HEK293 (cell line): Measurements from ENCODE around the gene RBFOX1.

Experiments
- TCF7L2 ChIP-seq: IDR thresholded peaks from 2 replicates; pipeline ENCODE4 v1.6.1; 2011; ENCODE audit warnings: low read depth, mild to moderate bottlenecking, inconsistent platforms, low read length, moderate library complexity, borderline replicate concordance
- ZNF624 ChIP-seq: fragments of 450-650 bp; formaldehyde crosslinking; IDR thresholded peaks from 2 replicates; pipeline ENCODE4 v1.5.1; 2017; ENCODE audit warnings: missing biosample characterization, missing genetic modification characterization
- TF ChIP-seq, protein P1 (sequence below): fragments of 450-650 bp; formaldehyde crosslinking; IDR thresholded peaks from 2 replicates; pipeline ENCODE4 v1.5.1; 2016; ENCODE audit warnings: missing biosample characterization, missing genetic modification characterization

DNA sequence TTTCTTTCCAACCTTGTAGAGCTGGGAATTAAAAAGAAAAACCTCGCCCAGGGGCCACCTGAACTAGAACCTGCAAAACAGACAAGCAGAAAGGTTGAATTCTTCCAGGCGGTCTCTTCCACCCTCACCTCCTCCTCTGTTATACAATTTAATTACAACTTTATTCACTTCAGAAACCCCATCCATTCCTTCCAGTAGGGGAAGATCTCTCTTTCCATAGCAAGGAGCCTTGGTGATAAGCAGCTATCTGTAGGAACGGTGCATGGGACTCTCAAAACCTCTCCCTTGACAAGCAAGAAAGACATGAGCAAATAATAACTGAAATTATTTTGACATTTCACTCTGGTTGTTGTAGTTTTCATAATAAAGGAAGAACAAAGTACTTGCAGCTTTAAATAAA, 176.0 kb downstream of the RBFOX1 start:
- TF ChIP-seq, protein P1, sequence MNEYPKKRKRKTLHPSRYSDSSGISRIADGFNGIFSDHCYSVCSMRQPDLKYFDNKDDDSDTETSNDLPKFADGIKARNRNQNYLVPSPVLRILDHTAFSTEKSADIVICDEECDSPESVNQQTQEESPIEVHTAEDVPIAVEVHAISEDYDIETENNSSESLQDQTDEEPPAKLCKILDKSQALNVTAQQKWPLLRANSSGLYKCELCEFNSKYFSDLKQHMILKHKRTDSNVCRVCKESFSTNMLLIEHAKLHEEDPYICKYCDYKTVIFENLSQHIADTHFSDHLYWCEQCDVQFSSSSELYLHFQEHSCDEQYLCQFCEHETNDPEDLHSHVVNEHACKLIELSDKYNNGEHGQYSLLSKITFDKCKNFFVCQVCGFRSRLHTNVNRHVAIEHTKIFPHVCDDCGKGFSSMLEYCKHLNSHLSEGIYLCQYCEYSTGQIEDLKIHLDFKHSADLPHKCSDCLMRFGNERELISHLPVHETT (tag by site-specific recombination): no peak
- TF ChIP-seq ZNF624 (tag by site-specific recombination) (no peak), TCF7L2 (no peak)
